GM12878 (cell line): Measurements from ENCODE around the gene ZNF816. TPM values are rescaled to one million over a fixed set of nuclear protein-coding genes. Genes with fewer than 3 reads are reported as not detected.

ENCODE experiments used
- ATAC-seq: fragments of 200-7000 bp; cut with Tn5 transposase; 3 replicates; pipeline ENCODE4 v1.9.1; 2020; ENCODE audit warnings: mild to moderate bottlenecking, moderate library complexity
- BruUV-seq: library from RNA; stranded (reverse); fragments of 400-500 nt; replicated peaks from 2 replicates; lab custom pipeline; 2021; lab: Mats Ljungman, UMichigan
- CTCF ChIA-PET: fragments of 300-600 bp; sonication (Branson Sonifier 250); formaldehyde crosslinking; extraction: SDS; loops from one replicate; lab custom pipeline; 2021; ENCODE audit warnings: inconsistent platforms; lab: Yijun Ruan, JAX
- POLR2A ChIA-PET: fragments of 350-600 bp; formaldehyde crosslinking; extraction: SDS; loops from one replicate; lab custom pipeline; 2021; ENCODE audit warnings: inconsistent platforms; lab: Charles Lee
- RAD21 ChIA-PET: fragments of 300-600 bp; sonication (Branson Sonifier 250); formaldehyde crosslinking; loops from one replicate; lab custom pipeline; 2023; ENCODE audit warnings: antibody characterized with exemption; ENCODE audit not compliant: unreplicated experiment; lab: Charles Lee
- SMC1A ChIA-PET: fragments of 300-600 bp; sonication (Branson Sonifier 250); formaldehyde crosslinking; loops from one replicate; lab custom pipeline; 2023; ENCODE audit not compliant: unreplicated experiment, uncharacterized antibody; lab: Charles Lee
- DNase-seq: peaks from one replicate; pipeline ENCODE4 v3.0.0-alpha.2; 2011; ENCODE audit warnings: low read depth, low spot score
- FAIRE-seq: peaks from 3 replicates; lab custom pipeline; 2011; peaks lifted over from hg19 to GRCh38; lab: Jason Lieb, UNC
- H2AFZ ChIP-seq: 2 replicates; pipeline ENCODE4 v1.6.0; 2011; ENCODE audit warnings: low read depth, low read length, control low read depth; ENCODE audit not compliant: control insufficient read depth
- H3K27ac ChIP-seq: 2 replicates; pipeline ENCODE4 v1.5.1; 2011; ENCODE audit warnings: control low read depth; ENCODE audit not compliant: control insufficient read depth, insufficient read depth
- H3K27me3 ChIP-seq, 2 experiments: replicated peaks in 1 of 2; 2 replicates each; pipeline versions ENCODE4 v1.6.0 to v1.6.1; 2011; ENCODE audit warnings: low read length in 1 of 2; ENCODE audit not compliant: control insufficient read depth in 2 of 2, insufficient read depth in 2 of 2
- H3K36me3 ChIP-seq, 2 experiments: 2 replicates each; pipeline ENCODE4 v1.5.1; 2011; ENCODE audit warnings: low read length in 1 of 2; ENCODE audit not compliant: control insufficient read depth in 2 of 2, insufficient read depth in 2 of 2
- H3K4me1 ChIP-seq: 2 replicates; pipeline ENCODE4 v1.6.1; 2011; ENCODE audit warnings: mild to moderate bottlenecking, low read length, moderate library complexity, mixed read lengths; ENCODE audit not compliant: control insufficient read depth, insufficient read depth
- H3K4me2 ChIP-seq: 2 replicates; pipeline ENCODE4 v1.6.0; 2011; ENCODE audit warnings: control low read depth; ENCODE audit not compliant: control insufficient read depth, insufficient read depth
- H3K4me3 ChIP-seq: fragments of 200-600 bp; sonication (generic); 2 replicates; pipeline ENCODE4 v1.5.1; 2016
- H3K79me2 ChIP-seq: 2 replicates; pipeline ENCODE4 v1.6.0; 2011; ENCODE audit warnings: low read length; ENCODE audit not compliant: control insufficient read depth, insufficient read depth
- H3K9ac ChIP-seq: 2 replicates; pipeline ENCODE4 v1.8.0; 2011; ENCODE audit warnings: low read length, control low read depth, mixed read lengths; ENCODE audit not compliant: control insufficient read depth, insufficient read depth
- H3K9me3 ChIP-seq: replicated peaks from 3 replicates; pipeline ENCODE4 v1.5.1; 2011; ENCODE audit warnings: mild to moderate bottlenecking, low read length; ENCODE audit not compliant: control insufficient read depth, insufficient read depth
- H4K20me1 ChIP-seq: 2 replicates; pipeline ENCODE4 v1.6.0; 2011; ENCODE audit not compliant: control insufficient read depth, insufficient read depth
- CEBPZ ChIP-seq: fragments of 150-350 bp; IDR thresholded peaks from 2 replicates; pipeline ENCODE4 v1.6.1; 2016; ENCODE audit warnings: low read depth, low read length
- JUND ChIP-seq: IDR thresholded peaks from 2 replicates; pipeline ENCODE4 v1.6.1; 2012; ENCODE audit warnings: low read depth, mild to moderate bottlenecking, low read length, improper control_type of control experiment, moderate library complexity
- KDM1A ChIP-seq: fragments of 200-600 bp; sonication (generic); IDR thresholded peaks from 2 replicates; pipeline ENCODE4 v1.6.1; 2016; ENCODE audit warnings: borderline replicate concordance
- POLR2AphosphoS5 ChIP-seq: IDR thresholded peaks from 2 replicates; pipeline ENCODE4 v1.6.1; 2011; ENCODE audit warnings: mild to moderate bottlenecking, low read length, inconsistent platforms
- RFX5 ChIP-seq: IDR thresholded peaks from 2 replicates; pipeline ENCODE4 v1.6.1; 2011; ENCODE audit warnings: low read depth, low read length, improper control_type of control experiment
- SRF ChIP-seq, 2 experiments: IDR thresholded peaks; 2 replicates each; pipeline ENCODE4 v1.6.1; 2011; ENCODE audit warnings: low read depth in 2 of 2, low read length in 2 of 2, mild to moderate bottlenecking in 1 of 2, moderate library complexity in 1 of 2
- YBX1 ChIP-seq: fragments of 450-650 bp; IDR thresholded peaks from 2 replicates; pipeline ENCODE4 v1.6.1; 2016; ENCODE audit warnings: antibody characterized with exemption
- ZNF274 ChIP-seq: IDR thresholded peaks from one replicate; pipeline ENCODE4 v1.8.0; 2011; ENCODE audit not compliant: insufficient read length, insufficient read depth
- WGBS: methylation state at CpG from one replicate; pipeline ENCODE4 v1.1.6; 2016; ENCODE audit warnings: low lambda C conversion rate; ENCODE audit not compliant: insufficient replicate concordance, insufficient coverage; ENCODE audit errors: missing lambda C conversion rate; 5-methylcytosine and 5-hydroxymethylcytosine counted together
- in situ Hi-C: fragments of 300-500 bp; cut with MboI; formaldehyde crosslinking; loops from 9 replicates; pipeline ENCODE4 v1.14.3; 2018; ENCODE audit warnings: mixed read lengths
- intact Hi-C: fragments of 100-400 bp; cut with micrococcal nuclease; formaldehyde crosslinking; loops from one replicate; pipeline ENCODE4 v1.14.2; 2022; ENCODE audit not compliant: unreplicated experiment
- polyA plus RNA-seq, 11 experiments: library from polyadenylated mRNA; depleted of rRNA in 4 of 11; unstranded in 6 of 11; stranded (reverse) in 5 of 11; fragments of >200 nt; fragmentation: Nextera tagmentation in 4 of 11; fragmentation: Illumina TruSeq in 1 of 11; extraction: Ambion mirVana in 4 of 11; extraction: Trizol in 1 of 11; gene quantifications; 1 replicate in 1 of 11; 2 replicates in 10 of 11; pipeline versions ENCODE4 v1.2.1 to v1.2.3, GENCODE V29; 2011 to 2016; ENCODE audit warnings: inconsistent platforms in 2 of 11, missing spikeins in 2 of 11, low read depth in 1 of 11
- total RNA-seq, 4 experiments: library from RNA; depleted of rRNA in 3 of 4; stranded (reverse); fragments of >200 nt in 3 of 4; fragmentation: Illumina TruSeq in 1 of 4; extraction: Trizol in 1 of 4; gene quantifications; 2 replicates each; pipeline versions ENCODE4 v1.2.1 to v1.2.3, GENCODE V29; 2013 to 2021
- TF ChIP-seq, protein P1 (sequence below): IDR thresholded peaks from 2 replicates; pipeline ENCODE4 v1.6.1; 2011; ENCODE audit warnings: mild to moderate bottlenecking, low read depth, low read length, moderate library complexity; ENCODE audit not compliant: insufficient replicate concordance

The ZNF816 gene
- total and polyA plus RNA-seq, 10 of the 15 experiments (the other 5 are each of a cell fraction or from before 2014, with no cell fraction given), result 4.0 to 15.6 (median 7.5) TPM

DNA sequence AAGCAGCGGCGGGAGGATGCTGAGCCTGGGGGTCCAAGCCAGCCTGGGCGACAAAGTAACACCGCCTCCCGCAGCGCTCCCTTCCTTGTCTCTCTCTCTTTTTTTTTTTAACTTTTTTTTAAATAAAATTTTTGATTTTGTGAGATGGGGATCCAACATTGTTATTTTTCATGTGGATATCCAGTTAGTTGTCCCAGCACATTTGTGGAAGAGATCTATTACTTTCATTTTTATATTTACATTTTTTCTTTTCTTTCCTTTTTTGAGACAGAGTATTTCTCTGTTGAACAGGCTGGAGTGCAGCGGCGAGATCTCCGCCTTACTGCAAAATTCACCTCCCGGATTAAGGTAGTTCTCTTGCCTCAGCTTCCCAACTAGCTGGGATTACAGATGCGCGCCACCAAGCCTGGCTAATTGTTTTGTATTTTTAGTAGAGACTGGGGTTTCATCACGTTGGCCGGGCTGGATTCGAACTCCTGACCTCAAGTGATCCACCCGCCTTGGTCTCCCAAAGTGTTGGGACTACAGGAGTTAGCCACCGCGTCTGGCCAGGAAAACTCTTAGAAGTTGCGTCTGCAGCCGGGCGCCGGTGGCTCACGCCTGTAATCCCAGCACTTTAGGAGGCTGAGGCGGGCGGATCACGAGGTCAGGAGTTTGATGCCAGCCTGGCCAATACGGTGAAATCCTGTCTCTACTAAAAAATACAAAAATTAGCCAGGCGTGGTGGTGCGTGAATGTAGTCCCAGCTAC is 19.4 kb downstream of the ZNF816 start:
- ATAC-seq (peak; percentile 22; the same call in 2 of the 3 replicates), FAIRE-seq (no peak)
- no peak for TF ChIP-seq JUND

GRCh38 chr19:52942386-52943133 is 20.1 kb downstream of the ZNF816 start:
- CTCF ChIA-PET, result no interaction called here
- Histone ChIP-seq H3K4me1 (no peaks in the 10 kb centered on the region), H3K9ac (peak overlapping the region; percentile 84), H3K27me3 (no peaks in the 10 kb centered on the region), H3K36me3 (no peaks in the 10 kb centered on the region), H3K9me3 (no peaks in the 10 kb centered on the region; the same call in 1 of the 3 replicates), H3K79me2 (peaks cover 4% of the 10 kb centered on the region), H3K27ac (peak overlapping the region; percentile 77), H3K4me3 (peak overlapping the region; percentile 90), H4K20me1 (no peaks in the 10 kb centered on the region), H3K4me2 (peak overlapping the region; percentile 87), H2AFZ (peak overlapping the region; percentile 89)
- peak; percentile 99 for ATAC-seq
- intact Hi-C loops, result no loop called here
- in situ Hi-C loops, result loop anchor here (5.0 kb wide), 1 partner anchor 85 kb away; the partner anchor contains the start of gene ZNF468
- SMC1A ChIA-PET, result interaction anchor here (0.9 kb wide), 1 partner anchor 20 kb away, joined by 3 read pairs; the partner anchor contains the start of gene ZNF816
- no TSS peak for BruUV-seq
- RAD21 ChIA-PET, result no interaction called here
- POLR2A ChIA-PET, result interaction anchor here (0.7 kb wide), 1 partner anchor 21 kb away, joined by 3 read pairs; no protein-coding TSS in a partner anchor
- FAIRE-seq, result peak; percentile 7
- WGBS, result under 1% methylated on average over 30 of the region's 43 CpGs
- peak; percentile 48 for DNase-seq
- TF ChIP-seq RFX5 (no peak), YBX1 (no peak), ZNF274 (no peak), SRF (IDR thresholded peaks at IDR 0.05; ENCODE audit: low read depth in 2 of 2, low read length in 2 of 2) (no peak), CEBPZ (no peak), POLR2AphosphoS5 (peak; percentile 87), KDM1A (no peak)
- TF ChIP-seq, protein P1, sequence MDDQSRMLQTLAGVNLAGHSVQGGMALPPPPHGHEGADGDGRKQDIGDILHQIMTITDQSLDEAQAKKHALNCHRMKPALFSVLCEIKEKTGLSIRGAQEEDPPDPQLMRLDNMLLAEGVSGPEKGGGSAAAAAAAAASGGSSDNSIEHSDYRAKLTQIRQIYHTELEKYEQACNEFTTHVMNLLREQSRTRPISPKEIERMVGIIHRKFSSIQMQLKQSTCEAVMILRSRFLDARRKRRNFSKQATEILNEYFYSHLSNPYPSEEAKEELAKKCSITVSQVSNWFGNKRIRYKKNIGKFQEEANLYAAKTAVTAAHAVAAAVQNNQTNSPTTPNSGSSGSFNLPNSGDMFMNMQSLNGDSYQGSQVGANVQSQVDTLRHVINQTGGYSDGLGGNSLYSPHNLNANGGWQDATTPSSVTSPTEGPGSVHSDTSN, result no peak

More for the DNA sequence above, 19.4 kb downstream of the ZNF816 start:
- H3K4me2 ChIP-seq, result peak overlapping the region; percentile 87
- ChIA-PET RAD21 (no interaction called here), POLR2A (interaction anchor here (0.7 kb wide), 1 partner anchor 20 kb away, joined by 3 read pairs; no protein-coding TSS in a partner anchor), CTCF (no interaction called here), SMC1A (interaction anchor here (0.9 kb wide), 1 partner anchor 20 kb away, joined by 3 read pairs; the partner anchor contains the start of gene ZNF816)
- H3K9ac ChIP-seq, result peak overlapping the region; percentile 38; the same call in 1 of the 2 replicates
- peak overlapping the region; percentile 89 for H2AFZ ChIP-seq
- H3K36me3 ChIP-seq, result no peaks in the 10 kb centered on the region
- peak overlapping the region; percentile 18; the same call in 1 of the 2 replicates for H3K27ac ChIP-seq
- no peaks in the 10 kb centered on the region for H3K4me1 ChIP-seq
- intact Hi-C loops, result no loop called here
- 70% methylated on average over 29 of the region's 29 CpGs for WGBS
- H3K79me2 ChIP-seq, result peaks cover 4% of the 10 kb centered on the region
- no TSS peak for BruUV-seq
- H3K27me3 ChIP-seq, result no peaks in the 10 kb centered on the region
- no peak for DNase-seq
- peak overlapping the region; percentile 90 for H3K4me3 ChIP-seq
- peaks cover 2% of the 10 kb centered on the region; the same call in 1 of the 3 replicates for H3K9me3 ChIP-seq
- no peaks in the 10 kb centered on the region for H4K20me1 ChIP-seq
- in situ Hi-C loops, result loop anchor here (5.0 kb wide), 1 partner anchor 86 kb away; the partner anchor contains the start of gene ZNF468
